OCI-LY7 (cell line): ENCODE data around the gene TNNI3K.

Experiments
- EZH2phosphoT487 ChIP-seq: fragments of 200-600 bp; sonication (generic); IDR thresholded peaks from 2 replicates; pipeline ENCODE4 v1.6.1; 2018; ENCODE audit warnings: low read depth, borderline replicate concordance, mild to moderate bottlenecking, mixed run types, antibody characterized with exemption, low read length, moderate library complexity, mixed read lengths
- TF ChIP-seq, protein P1 (sequence below): fragments of 200-600 bp; sonication (generic); conservative IDR thresholded peaks from 2 replicates; pipeline ENCODE4 v1.5.1; 2014; ENCODE audit warnings: mild to moderate bottlenecking, antibody characterized with exemption, low read length, moderate library complexity, mixed read lengths

DNA sequence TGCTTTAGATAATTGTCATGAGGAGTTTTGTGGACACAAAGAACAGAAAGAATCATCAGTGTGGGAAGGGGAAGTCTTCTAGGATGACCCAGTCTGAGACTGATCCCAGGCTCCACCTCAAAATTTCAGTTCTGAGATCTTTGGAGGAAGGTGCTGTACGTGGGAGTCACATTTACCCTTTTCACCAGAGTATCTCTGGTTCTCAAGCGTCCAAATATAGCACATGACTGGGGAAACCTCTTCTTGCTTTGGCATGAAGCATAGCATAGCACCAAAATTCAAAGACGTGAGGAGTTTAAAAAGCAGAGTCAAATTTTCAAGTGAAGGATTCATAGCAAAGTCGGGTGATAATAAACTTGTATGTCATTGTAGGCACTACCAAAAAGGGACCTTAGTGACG, 180.7 kb downstream of the TNNI3K start:
- TF ChIP-seq, protein P1, sequence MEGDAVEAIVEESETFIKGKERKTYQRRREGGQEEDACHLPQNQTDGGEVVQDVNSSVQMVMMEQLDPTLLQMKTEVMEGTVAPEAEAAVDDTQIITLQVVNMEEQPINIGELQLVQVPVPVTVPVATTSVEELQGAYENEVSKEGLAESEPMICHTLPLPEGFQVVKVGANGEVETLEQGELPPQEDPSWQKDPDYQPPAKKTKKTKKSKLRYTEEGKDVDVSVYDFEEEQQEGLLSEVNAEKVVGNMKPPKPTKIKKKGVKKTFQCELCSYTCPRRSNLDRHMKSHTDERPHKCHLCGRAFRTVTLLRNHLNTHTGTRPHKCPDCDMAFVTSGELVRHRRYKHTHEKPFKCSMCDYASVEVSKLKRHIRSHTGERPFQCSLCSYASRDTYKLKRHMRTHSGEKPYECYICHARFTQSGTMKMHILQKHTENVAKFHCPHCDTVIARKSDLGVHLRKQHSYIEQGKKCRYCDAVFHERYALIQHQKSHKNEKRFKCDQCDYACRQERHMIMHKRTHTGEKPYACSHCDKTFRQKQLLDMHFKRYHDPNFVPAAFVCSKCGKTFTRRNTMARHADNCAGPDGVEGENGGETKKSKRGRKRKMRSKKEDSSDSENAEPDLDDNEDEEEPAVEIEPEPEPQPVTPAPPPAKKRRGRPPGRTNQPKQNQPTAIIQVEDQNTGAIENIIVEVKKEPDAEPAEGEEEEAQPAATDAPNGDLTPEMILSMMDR, result no peak
- no peak for TF ChIP-seq EZH2phosphoT487
